ENCODE data around the gene PARVB.

DNA sequence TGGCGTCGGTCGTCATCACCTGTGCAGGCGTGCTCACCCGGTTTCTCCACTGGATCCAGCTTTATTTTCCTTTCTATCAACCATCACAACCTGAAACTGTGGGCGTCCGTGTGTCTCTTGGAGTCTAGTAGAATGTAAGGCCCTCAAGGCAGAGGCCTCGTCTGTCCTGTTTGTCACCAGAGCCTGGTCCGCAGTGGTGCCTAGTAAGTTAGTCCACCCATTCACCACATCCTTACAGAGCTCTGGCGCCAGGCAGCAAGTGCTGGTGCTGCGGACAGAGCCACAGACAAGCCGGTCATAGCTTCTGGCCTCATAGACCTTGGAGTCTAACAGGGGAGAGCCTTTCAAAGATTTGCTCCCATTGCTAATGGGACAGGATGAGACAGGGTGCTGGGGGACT is 92.2 kb downstream of the PARVB start:
- TF ChIP-seq POLR2A (IDR thresholded peaks at IDR 0.05; ENCODE audit: low read length): no peak
- no peak for TF ChIP-seq GATA1 (IDR thresholded peaks at IDR 0.05; ENCODE audit: low read depth, low read length)

Data from erythroblast (primary cell).